Bronchial epithelial cell (primary cell): ENCODE results near the gene GNB5. TPM values are rescaled to one million over a fixed set of nuclear protein-coding genes. Genes with fewer than 3 reads are reported as not detected.

ENCODE experiments used
- DNase-seq: peaks from one replicate; pipeline ENCODE4 v3.0.0-alpha.2; 2010; ENCODE audit warnings: low read depth
- FAIRE-seq: peaks from 2 replicates; lab custom pipeline; 2011; peaks lifted over from hg19 to GRCh38; lab: Jason Lieb, UNC
- H3K27me3 ChIP-seq: 2 replicates; pipeline ENCODE4 v1.5.1; 2011; ENCODE audit warnings: low read length; ENCODE audit not compliant: control insufficient read depth, insufficient read depth
- H3K36me3 ChIP-seq: 2 replicates; pipeline ENCODE4 v1.5.1; 2011; ENCODE audit warnings: low read length; ENCODE audit not compliant: control insufficient read depth, insufficient read depth
- H3K4me3 ChIP-seq: 2 replicates; pipeline ENCODE4 v1.5.1; 2011; ENCODE audit warnings: mild to moderate bottlenecking, low read depth, low read length, control low read depth
- total RNA-seq: library from RNA; depleted of rRNA; stranded (reverse); fragments of >200 nt; gene quantifications from 2 replicates; pipeline ENCODE4 v1.2.1, GENCODE V29; 2014
- TF ChIP-seq, protein P1 (sequence below): IDR thresholded peaks from 2 replicates; pipeline ENCODE4 v1.5.1; 2011; ENCODE audit warnings: mild to moderate bottlenecking, moderate library complexity, low read length, control low read depth, inconsistent platforms; ENCODE audit not compliant: insufficient read depth, severe bottlenecking

Gene GNB5
- total RNA-seq, 1 donor from 2014 or later = 46.1 TPM

DNA sequence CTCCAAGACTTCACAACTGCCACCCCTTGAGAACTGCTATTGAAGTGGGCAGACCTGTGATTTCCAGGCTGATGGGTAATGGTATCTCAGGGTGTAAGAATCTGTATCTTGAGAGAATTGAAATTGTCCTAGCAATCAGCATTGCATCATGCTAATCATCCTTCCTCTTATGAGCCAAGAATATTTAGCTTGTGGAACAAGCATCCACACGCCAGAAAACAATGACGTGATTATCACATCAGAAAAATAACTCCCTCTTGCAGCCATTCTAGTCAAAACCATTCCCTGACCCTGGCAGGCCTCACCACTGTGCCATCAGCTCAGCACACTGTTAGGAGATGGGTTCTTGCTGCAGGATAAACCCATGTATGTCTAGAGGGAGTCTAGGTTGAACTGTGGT lies 85.3 kb downstream of the GNB5 start:
- FAIRE-seq (no peak), DNase-seq (peak; percentile 90)
- Histone ChIP-seq H3K36me3 (no peaks in the 10 kb centered on the region), H3K27me3 (no peaks in the 10 kb centered on the region), H3K4me3 (no peak overlapping the region)
- TF ChIP-seq, protein P1, sequence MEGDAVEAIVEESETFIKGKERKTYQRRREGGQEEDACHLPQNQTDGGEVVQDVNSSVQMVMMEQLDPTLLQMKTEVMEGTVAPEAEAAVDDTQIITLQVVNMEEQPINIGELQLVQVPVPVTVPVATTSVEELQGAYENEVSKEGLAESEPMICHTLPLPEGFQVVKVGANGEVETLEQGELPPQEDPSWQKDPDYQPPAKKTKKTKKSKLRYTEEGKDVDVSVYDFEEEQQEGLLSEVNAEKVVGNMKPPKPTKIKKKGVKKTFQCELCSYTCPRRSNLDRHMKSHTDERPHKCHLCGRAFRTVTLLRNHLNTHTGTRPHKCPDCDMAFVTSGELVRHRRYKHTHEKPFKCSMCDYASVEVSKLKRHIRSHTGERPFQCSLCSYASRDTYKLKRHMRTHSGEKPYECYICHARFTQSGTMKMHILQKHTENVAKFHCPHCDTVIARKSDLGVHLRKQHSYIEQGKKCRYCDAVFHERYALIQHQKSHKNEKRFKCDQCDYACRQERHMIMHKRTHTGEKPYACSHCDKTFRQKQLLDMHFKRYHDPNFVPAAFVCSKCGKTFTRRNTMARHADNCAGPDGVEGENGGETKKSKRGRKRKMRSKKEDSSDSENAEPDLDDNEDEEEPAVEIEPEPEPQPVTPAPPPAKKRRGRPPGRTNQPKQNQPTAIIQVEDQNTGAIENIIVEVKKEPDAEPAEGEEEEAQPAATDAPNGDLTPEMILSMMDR = no peak

DNA sequence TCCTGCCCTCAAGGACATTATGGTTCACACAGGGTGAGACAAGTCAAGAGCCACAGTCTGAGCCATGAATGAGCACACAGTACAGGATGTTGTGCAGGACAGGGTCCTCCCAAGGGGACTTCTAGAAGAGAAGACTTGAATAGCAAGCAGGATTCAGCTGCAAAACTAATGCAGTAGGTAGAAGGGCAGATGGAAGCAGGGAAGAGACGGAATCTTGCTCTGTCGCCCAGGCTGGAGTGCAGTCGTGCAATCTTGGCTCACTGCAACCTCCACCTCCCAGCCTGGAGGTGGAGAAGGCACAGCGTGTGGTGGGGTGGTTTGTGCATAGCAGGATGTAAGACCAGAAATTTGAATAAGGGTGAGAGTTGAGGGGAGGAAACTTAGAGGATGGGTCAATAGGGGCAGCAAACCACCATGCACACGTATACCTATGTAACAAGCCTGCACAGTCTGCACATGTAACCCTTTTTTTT lies 86.6 kb downstream of the GNB5 start:
- Histone ChIP-seq H3K4me3 (no peak overlapping the region), H3K27me3 (no peaks in the 10 kb centered on the region), H3K36me3 (no peaks in the 10 kb centered on the region)
- no peak for FAIRE-seq
- no peak for DNase-seq
- TF ChIP-seq, protein P1 = no peak

DNA sequence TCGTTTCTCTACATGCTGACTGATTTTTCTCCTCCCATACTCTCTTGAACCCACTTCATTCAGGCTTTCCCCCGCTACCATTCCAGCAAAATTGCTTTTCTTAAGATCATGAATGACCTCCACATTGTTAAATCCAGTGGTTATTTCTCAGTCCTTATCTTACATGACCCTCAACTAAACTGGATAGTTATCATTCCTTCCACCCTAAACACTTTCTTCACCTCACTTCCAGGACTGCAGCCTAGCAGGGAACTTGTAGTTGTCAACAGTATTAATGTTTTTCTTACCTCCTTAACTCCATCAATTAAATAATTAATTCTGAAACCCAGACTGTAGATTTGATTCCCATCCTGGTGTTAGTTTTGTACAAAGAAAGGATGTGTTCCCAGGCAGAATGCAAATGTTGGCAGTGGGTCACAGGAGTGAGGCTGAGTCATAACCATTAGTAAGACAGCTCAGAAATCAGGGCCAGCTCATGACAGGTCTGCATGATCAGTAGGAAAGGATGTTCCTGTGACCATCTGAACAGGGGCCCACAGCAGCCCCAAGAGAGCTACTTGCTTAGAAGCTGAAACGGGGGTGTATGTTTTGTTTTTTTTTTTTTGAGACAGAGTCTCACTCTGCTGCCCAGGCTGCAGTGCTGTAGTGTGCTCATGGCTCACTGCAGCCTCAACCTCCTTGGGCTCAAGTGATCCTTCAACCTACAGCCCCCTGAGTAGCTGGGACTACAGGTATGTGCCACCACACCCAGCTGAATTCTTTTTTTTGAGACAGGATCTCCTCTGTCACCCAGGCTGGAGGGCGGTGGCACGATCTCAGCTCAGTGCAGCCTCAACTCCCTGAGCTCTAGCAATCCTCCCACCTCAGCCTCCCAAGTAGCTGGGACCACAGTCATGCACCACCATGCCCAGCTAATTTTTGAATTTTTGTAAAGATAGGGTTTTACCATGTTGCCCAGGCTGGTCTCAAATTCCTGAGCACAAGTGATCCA lies 87.7 kb downstream of the GNB5 start:
- TF ChIP-seq, protein P1 = no peak
- H3K27me3 ChIP-seq = no peaks in the 10 kb centered on the region
- no peak for FAIRE-seq
- no peak overlapping the region for H3K4me3 ChIP-seq
- no peaks in the 10 kb centered on the region for H3K36me3 ChIP-seq
- DNase-seq = peak; percentile 93

DNA sequence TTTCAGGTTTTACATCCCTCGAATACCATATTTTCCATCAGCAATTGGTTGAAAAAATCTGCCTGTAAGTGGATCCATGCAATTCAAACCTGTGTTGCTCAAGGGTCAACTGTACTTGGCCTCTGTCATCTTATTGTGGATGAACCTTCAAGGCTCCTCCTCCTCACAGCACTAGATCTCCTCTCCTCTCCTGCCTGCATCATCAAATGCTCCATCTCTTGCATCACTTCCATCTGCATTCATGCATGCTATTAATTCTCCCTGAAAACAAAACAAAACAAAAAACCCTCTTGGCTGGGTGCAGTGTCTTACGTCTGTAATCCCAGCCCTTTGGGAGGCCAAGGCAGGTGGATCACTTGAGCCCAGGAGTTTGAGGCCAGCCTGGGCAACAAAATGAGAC lies 88.7 kb downstream of the GNB5 start:
- Histone ChIP-seq H3K4me3 (no peak overlapping the region), H3K36me3 (no peaks in the 10 kb centered on the region), H3K27me3 (no peaks in the 10 kb centered on the region)
- TF ChIP-seq, protein P1 = no peak
- peak; percentile 58 for DNase-seq
- FAIRE-seq = no peak

DNA sequence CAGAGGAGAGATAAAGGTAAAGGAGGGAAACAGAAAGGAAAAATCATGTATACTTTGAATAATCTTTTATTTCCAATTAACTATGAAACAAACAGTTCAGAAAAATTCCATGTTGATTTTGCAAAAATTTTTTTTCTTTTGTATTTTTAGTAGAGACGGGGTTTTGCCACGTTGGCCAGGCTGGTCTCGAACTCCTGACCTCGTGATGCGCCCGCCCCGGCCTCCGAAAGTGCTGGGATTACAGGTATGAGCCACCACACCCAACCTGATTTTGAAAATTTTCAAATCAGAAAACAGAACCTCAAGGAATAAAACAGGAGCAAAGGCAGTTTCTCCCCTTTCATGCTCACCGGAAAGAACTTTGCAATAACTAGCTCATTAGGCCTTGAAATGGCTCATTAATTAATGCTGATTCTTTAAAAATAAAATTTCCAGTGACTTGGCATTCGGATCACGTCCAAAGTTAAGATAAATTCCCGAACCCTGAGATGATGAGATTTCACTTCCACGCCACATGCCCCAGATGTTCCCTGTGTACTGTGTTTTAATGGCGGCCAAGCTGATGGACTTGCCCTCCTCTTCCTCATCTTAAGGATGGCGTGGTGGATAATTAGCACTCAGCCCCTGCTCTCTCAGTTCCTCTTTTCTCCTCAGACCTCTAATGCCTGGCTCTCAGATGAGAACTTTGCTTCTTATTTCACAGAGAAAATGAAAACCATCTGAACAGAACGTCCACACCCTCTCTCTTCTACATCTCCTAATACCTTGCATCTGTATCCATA lies 89.5 kb downstream of the GNB5 start:
- Histone ChIP-seq H3K27me3 (no peaks in the 10 kb centered on the region), H3K4me3 (no peak overlapping the region), H3K36me3 (no peaks in the 10 kb centered on the region)
- FAIRE-seq (no peak), DNase-seq (no peak)
- TF ChIP-seq, protein P1 = no peak
